HepG2 (cell line): Measurements from ENCODE around the gene CHMP5. TPM values are rescaled to one million over a fixed set of nuclear protein-coding genes. Genes with fewer than 3 reads are reported as not detected.

ENCODE experiments used
- ASH2L ChIP-seq: fragments of 300-600, 200-600 bp; sonication (generic); IDR thresholded peaks from 2 replicates; pipeline ENCODE4 v1.7.0; 2017; ENCODE audit warnings: low read depth, mild to moderate bottlenecking, moderate library complexity, mixed read lengths, low read length; ENCODE audit not compliant: insufficient read length
- MEF2D ChIP-seq: sonication (generic); formaldehyde crosslinking; IDR thresholded peaks from 2 replicates; pipeline ENCODE4 v1.5.1; 2020; ENCODE audit warnings: mild to moderate bottlenecking, missing genetic modification reagents
- MIXL1 ChIP-seq: IDR thresholded peaks from 2 replicates; pipeline ENCODE4 v1.6.1; 2016
- SKI ChIP-seq: fragments of 450-650 bp; IDR thresholded peaks from one replicate; pipeline ENCODE4 v1.6.1; 2018; ENCODE audit warnings: mild to moderate bottlenecking; ENCODE audit not compliant: partially characterized antibody
- SRY ChIP-seq: sonication (generic); formaldehyde crosslinking; IDR thresholded peaks from 2 replicates; pipeline ENCODE4 v1.8.0; 2022; ENCODE audit warnings: mild to moderate bottlenecking, missing genetic modification reagents
- U2AF1 ChIP-seq: fragments of 200-400 bp; formaldehyde crosslinking; optimal IDR thresholded peaks from 2 replicates; pipeline ENCODE3; 2017; ENCODE audit warnings: mild to moderate bottlenecking, low read depth, low read length
- ZKSCAN1 ChIP-seq: fragments of 150-350 bp; IDR thresholded peaks from 2 replicates; pipeline ENCODE4 v1.6.1; 2014; ENCODE audit warnings: low read length
- ZNF570 ChIP-seq: sonication (generic); formaldehyde crosslinking; IDR thresholded peaks from 2 replicates; pipeline ENCODE4 v1.4.0; 2020; ENCODE audit warnings: mild to moderate bottlenecking, missing genetic modification reagents, borderline replicate concordance
- ZNF816 ChIP-seq: sonication (generic); formaldehyde crosslinking; IDR thresholded peaks from 2 replicates; pipeline ENCODE4 v1.8.0; 2022; ENCODE audit warnings: missing genetic modification reagents, mild to moderate bottlenecking, borderline replicate concordance
- polyA plus RNA-seq, 8 experiments: library from polyadenylated mRNA; depleted of rRNA in 3 of 8; stranded (reverse) in 7 of 8; unstranded in 1 of 8; fragments of >200 nt; fragmentation: Illumina TruSeq in 4 of 8; extraction: Trizol in 4 of 8; gene quantifications; 2 replicates each; pipeline versions ENCODE4 v1.2.1 to v1.2.3, GENCODE V29; 2011 to 2016; ENCODE audit warnings: low read depth in 4 of 8, missing spikeins in 1 of 8, mixed read lengths in 1 of 8; ENCODE audit not compliant: insufficient read depth in 1 of 8
- total RNA-seq, 5 experiments: library from RNA; depleted of rRNA; stranded (reverse); fragments of >200 nt; fragmentation: Illumina TruSeq; extraction: Trizol; gene quantifications; 2 replicates each; pipeline ENCODE4 v1.2.3, GENCODE V29; 2016; ENCODE audit warnings: low read depth in 1 of 5
- TF ChIP-seq, protein P1 (sequence below): sonication (generic); formaldehyde crosslinking; IDR thresholded peaks from 2 replicates; pipeline ENCODE4 v1.4.0; 2020; ENCODE audit warnings: missing genetic modification reagents, borderline replicate concordance
- TF ChIP-seq, protein P2 (sequence below): sonication (generic); formaldehyde crosslinking; IDR thresholded peaks from 2 replicates; pipeline ENCODE4 v1.5.1; 2020; ENCODE audit warnings: missing genetic modification reagents, mild to moderate bottlenecking, borderline replicate concordance
- TF ChIP-seq, protein P3 (sequence below): sonication (generic); formaldehyde crosslinking; IDR thresholded peaks from 2 replicates; pipeline ENCODE4 v1.4.0; 2020; ENCODE audit warnings: missing genetic modification reagents, borderline replicate concordance
- TF ChIP-seq, protein P4 (sequence below): sonication (generic); formaldehyde crosslinking; IDR thresholded peaks from 2 replicates; pipeline ENCODE4 v1.8.1; 2022; ENCODE audit warnings: low read depth, mild to moderate bottlenecking, missing genetic modification reagents
- TF ChIP-seq, protein P5 (sequence below): sonication (generic); formaldehyde crosslinking; IDR thresholded peaks from 2 replicates; pipeline ENCODE4 v1.8.1; 2023; ENCODE audit warnings: missing genetic modification reagents, mild to moderate bottlenecking, borderline replicate concordance
- TF ChIP-seq, protein P6 (sequence below): sonication (generic); formaldehyde crosslinking; IDR thresholded peaks from 2 replicates; pipeline ENCODE4 v1.4.0; 2020; ENCODE audit warnings: missing genetic modification reagents

The CHMP5 gene
- total and polyA plus RNA-seq, 2 of the 13 experiments (the other 11 are each of a cell fraction or from before 2014, with no cell fraction given): 46.0 to 57.3 TPM

DNA sequence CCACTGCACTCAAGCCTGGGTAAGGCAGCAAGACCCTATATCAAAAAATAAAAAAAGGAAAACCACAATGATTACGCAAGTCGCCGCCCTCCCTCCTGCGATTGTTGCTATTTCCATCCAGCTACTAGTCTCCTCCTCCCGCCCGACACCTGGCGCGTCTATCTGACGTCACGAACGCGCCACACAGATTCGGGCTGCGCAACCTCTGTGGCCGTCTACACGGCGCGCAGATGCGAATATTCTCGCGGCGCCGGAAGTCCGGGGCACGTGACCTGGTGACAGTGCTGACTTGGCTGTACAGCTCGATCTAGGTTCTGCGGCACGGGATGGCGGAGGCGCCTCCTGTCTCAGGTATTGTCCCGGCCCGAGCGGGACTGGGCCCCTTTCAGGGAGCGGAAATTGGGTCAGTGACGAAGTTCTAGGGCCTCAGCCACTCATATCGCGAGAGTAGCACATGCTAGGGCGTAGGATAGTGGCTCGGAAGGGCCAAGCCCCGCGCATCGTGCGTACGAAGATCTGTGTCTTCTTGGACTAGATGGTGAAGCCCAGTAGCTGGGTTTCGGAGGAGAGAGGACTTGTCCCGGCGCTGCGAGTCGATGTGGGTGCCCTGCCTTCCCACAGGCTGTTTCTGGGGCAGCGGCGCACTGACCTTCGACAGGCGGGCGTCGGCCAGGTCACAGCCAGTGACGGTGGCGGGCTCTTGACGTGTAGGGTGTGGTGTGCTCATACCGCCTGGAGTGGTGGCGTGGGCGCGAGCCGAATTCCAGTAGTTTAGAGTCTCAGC lies 25.6 kb downstream of the CHMP5 start, which contains the start of gene NFX1 (continued):
- no peak for TF ChIP-seq U2AF1
- TF ChIP-seq, protein P1, sequence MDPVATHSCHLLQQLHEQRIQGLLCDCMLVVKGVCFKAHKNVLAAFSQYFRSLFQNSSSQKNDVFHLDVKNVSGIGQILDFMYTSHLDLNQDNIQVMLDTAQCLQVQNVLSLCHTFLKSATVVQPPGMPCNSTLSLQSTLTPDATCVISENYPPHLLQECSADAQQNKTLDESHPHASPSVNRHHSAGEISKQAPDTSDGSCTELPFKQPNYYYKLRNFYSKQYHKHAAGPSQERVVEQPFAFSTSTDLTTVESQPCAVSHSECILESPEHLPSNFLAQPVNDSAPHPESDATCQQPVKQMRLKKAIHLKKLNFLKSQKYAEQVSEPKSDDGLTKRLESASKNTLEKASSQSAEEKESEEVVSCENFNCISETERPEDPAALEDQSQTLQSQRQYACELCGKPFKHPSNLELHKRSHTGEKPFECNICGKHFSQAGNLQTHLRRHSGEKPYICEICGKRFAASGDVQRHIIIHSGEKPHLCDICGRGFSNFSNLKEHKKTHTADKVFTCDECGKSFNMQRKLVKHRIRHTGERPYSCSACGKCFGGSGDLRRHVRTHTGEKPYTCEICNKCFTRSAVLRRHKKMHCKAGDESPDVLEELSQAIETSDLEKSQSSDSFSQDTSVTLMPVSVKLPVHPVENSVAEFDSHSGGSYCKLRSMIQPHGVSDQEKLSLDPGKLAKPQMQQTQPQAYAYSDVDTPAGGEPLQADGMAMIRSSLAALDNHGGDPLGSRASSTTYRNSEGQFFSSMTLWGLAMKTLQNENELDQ (CRISPR knock-in tag): no peak
- peak; percentile 88; the same call in 1 of the 2 replicates for TF ChIP-seq ZNF816 (CRISPR knock-in tag)
- TF ChIP-seq MEF2D (CRISPR knock-in tag): peak; percentile 97
- TF ChIP-seq, protein P2, sequence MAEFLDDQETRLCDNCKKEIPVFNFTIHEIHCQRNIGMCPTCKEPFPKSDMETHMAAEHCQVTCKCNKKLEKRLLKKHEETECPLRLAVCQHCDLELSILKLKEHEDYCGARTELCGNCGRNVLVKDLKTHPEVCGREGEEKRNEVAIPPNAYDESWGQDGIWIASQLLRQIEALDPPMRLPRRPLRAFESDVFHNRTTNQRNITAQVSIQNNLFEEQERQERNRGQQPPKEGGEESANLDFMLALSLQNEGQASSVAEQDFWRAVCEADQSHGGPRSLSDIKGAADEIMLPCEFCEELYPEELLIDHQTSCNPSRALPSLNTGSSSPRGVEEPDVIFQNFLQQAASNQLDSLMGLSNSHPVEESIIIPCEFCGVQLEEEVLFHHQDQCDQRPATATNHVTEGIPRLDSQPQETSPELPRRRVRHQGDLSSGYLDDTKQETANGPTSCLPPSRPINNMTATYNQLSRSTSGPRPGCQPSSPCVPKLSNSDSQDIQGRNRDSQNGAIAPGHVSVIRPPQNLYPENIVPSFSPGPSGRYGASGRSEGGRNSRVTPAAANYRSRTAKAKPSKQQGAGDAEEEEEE (CRISPR knock-in tag): no peak
- TF ChIP-seq ASH2L: peak; percentile 71
- peak; percentile 28; the same call in 1 of the 2 replicates for TF ChIP-seq MIXL1 (CRISPR knock-in tag)
- no peak; the same call in 1 of the 2 replicates for TF ChIP-seq ZKSCAN1
- peak; percentile 58 for TF ChIP-seq SKI
- TF ChIP-seq, protein P3, sequence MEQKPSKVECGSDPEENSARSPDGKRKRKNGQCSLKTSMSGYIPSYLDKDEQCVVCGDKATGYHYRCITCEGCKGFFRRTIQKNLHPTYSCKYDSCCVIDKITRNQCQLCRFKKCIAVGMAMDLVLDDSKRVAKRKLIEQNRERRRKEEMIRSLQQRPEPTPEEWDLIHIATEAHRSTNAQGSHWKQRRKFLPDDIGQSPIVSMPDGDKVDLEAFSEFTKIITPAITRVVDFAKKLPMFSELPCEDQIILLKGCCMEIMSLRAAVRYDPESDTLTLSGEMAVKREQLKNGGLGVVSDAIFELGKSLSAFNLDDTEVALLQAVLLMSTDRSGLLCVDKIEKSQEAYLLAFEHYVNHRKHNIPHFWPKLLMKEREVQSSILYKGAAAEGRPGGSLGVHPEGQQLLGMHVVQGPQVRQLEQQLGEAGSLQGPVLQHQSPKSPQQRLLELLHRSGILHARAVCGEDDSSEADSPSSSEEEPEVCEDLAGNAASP (CRISPR knock-in tag): peak; percentile 51
- TF ChIP-seq SRY (CRISPR knock-in tag): peak; percentile 99
- TF ChIP-seq, protein P4, sequence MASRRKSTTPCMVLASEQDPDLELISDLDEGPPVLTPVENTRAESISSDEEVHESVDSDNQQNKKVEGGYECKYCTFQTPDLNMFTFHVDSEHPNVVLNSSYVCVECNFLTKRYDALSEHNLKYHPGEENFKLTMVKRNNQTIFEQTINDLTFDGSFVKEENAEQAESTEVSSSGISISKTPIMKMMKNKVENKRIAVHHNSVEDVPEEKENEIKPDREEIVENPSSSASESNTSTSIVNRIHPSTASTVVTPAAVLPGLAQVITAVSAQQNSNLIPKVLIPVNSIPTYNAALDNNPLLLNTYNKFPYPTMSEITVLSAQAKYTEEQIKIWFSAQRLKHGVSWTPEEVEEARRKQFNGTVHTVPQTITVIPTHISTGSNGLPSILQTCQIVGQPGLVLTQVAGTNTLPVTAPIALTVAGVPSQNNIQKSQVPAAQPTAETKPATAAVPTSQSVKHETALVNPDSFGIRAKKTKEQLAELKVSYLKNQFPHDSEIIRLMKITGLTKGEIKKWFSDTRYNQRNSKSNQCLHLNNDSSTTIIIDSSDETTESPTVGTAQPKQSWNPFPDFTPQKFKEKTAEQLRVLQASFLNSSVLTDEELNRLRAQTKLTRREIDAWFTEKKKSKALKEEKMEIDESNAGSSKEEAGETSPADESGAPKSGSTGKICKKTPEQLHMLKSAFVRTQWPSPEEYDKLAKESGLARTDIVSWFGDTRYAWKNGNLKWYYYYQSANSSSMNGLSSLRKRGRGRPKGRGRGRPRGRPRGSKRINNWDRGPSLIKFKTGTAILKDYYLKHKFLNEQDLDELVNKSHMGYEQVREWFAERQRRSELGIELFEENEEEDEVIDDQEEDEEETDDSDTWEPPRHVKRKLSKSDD (CRISPR knock-in tag): peak; percentile 88
- TF ChIP-seq, protein P5, sequence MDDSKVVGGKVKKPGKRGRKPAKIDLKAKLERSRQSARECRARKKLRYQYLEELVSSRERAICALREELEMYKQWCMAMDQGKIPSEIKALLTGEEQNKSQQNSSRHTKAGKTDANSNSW (CRISPR knock-in tag): no peak; the same call in 1 of the 2 replicates
- TF ChIP-seq, protein P6, sequence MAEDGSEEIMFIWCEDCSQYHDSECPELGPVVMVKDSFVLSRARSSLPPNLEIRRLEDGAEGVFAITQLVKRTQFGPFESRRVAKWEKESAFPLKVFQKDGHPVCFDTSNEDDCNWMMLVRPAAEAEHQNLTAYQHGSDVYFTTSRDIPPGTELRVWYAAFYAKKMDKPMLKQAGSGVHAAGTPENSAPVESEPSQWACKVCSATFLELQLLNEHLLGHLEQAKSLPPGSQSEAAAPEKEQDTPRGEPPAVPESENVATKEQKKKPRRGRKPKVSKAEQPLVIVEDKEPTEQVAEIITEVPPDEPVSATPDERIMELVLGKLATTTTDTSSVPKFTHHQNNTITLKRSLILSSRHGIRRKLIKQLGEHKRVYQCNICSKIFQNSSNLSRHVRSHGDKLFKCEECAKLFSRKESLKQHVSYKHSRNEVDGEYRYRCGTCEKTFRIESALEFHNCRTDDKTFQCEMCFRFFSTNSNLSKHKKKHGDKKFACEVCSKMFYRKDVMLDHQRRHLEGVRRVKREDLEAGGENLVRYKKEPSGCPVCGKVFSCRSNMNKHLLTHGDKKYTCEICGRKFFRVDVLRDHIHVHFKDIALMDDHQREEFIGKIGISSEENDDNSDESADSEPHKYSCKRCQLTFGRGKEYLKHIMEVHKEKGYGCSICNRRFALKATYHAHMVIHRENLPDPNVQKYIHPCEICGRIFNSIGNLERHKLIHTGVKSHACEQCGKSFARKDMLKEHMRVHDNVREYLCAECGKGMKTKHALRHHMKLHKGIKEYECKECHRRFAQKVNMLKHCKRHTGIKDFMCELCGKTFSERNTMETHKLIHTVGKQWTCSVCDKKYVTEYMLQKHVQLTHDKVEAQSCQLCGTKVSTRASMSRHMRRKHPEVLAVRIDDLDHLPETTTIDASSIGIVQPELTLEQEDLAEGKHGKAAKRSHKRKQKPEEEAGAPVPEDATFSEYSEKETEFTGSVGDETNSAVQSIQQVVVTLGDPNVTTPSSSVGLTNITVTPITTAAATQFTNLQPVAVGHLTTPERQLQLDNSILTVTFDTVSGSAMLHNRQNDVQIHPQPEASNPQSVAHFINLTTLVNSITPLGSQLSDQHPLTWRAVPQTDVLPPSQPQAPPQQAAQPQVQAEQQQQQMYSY (CRISPR knock-in tag): 0 out of 2 replicates have a peak, but pooled peaks have one; percentile 36
- no peak for TF ChIP-seq ZNF570 (CRISPR knock-in tag)
